Liver (tissue), 9 donors: ENCODE results near the gene ARHGAP27. TPM values are rescaled to one million over a fixed set of nuclear protein-coding genes. Genes with fewer than 3 reads are reported as not detected.

Experiments used
- DNase-seq: peaks from one replicate; pipeline ENCODE4 v3.0.0-alpha.2; 2017; ENCODE audit warnings: low spot score
- H3K27ac ChIP-seq, 2 donors: one replicate each; pipeline ENCODE4 v1.7.0; 2013; ENCODE audit warnings: inconsistent platforms in 2 of 2, low read length in 2 of 2, control low read depth in 1 of 2, low read depth in 1 of 2, mild to moderate bottlenecking in 1 of 2
- H3K27me3 ChIP-seq, 4 donors: one replicate each; pipeline versions ENCODE4 v1.6.1 to v1.7.0; 2013; ENCODE audit warnings: low read length in 3 of 4, inconsistent platforms in 1 of 4, mild to moderate bottlenecking in 1 of 4, moderate library complexity in 1 of 4; ENCODE audit not compliant: control insufficient read depth in 4 of 4, insufficient read depth in 4 of 4
- H3K36me3 ChIP-seq, 4 donors: one replicate each; pipeline versions ENCODE4 v1.6.1 to v1.7.0; 2013; ENCODE audit warnings: low read length in 3 of 4, mild to moderate bottlenecking in 3 of 4, low read depth in 1 of 4, moderate library complexity in 1 of 4; ENCODE audit not compliant: control insufficient read depth in 4 of 4, insufficient read depth in 3 of 4
- H3K4me1 ChIP-seq, 4 donors: one replicate each; pipeline versions ENCODE4 v1.6.1 to v1.7.0; 2013; ENCODE audit warnings: low read length in 3 of 4, mild to moderate bottlenecking in 3 of 4, moderate library complexity in 1 of 4; ENCODE audit not compliant: control insufficient read depth in 4 of 4, insufficient read depth in 4 of 4
- H3K4me3 ChIP-seq, 3 donors: one replicate each; pipeline versions ENCODE4 v1.6.1 to v1.7.0; 2013; ENCODE audit warnings: low read length in 3 of 3, control low read depth in 1 of 3, low read depth in 1 of 3, mild to moderate bottlenecking in 1 of 3
- H3K9ac ChIP-seq, 2 donors: one replicate each; pipeline ENCODE4 v1.7.0; 2013; ENCODE audit warnings: low read length in 2 of 2, mild to moderate bottlenecking in 2 of 2, moderate library complexity in 2 of 2, control low read depth in 1 of 2, low read depth in 1 of 2
- H3K9me3 ChIP-seq, 4 donors: one replicate each; pipeline versions ENCODE4 v1.6.1 to v1.7.0; 2013; ENCODE audit warnings: low read length in 3 of 4; ENCODE audit not compliant: control insufficient read depth in 4 of 4
- EGR1 ChIP-seq, 2 donors: IDR thresholded peaks; 2 replicates each; pipeline ENCODE4 v1.6.1; 2016 to 2018; ENCODE audit warnings: antibody characterized with exemption in 2 of 2, low read depth in 2 of 2
- FOXA1 ChIP-seq: IDR thresholded peaks from 2 replicates; pipeline ENCODE4 v1.6.1; 2016; ENCODE audit warnings: antibody characterized with exemption
- GABPA ChIP-seq, 2 donors: IDR thresholded peaks in 1 of 2; conservative IDR thresholded peaks in 1 of 2; 2 replicates each; pipeline ENCODE4 v1.6.1; 2016; ENCODE audit warnings: antibody characterized with exemption in 2 of 2, mild to moderate bottlenecking in 1 of 2, moderate library complexity in 1 of 2
- JUND ChIP-seq, 2 donors: IDR thresholded peaks; 2 replicates each; pipeline ENCODE4 v1.6.1; 2016; ENCODE audit warnings: antibody characterized with exemption in 2 of 2
- NR2F2 ChIP-seq: IDR thresholded peaks from 2 replicates; pipeline ENCODE4 v1.6.1; 2016; ENCODE audit warnings: antibody characterized with exemption
- RAD21 ChIP-seq, 2 donors: IDR thresholded peaks; 2 replicates each; pipeline ENCODE4 v1.6.1; 2016; ENCODE audit warnings: antibody characterized with exemption in 2 of 2, mild to moderate bottlenecking in 2 of 2
- RXRA ChIP-seq, 2 donors: IDR thresholded peaks; 2 replicates each; pipeline ENCODE4 v1.6.1; 2017 to 2018; ENCODE audit warnings: antibody characterized with exemption in 2 of 2, mild to moderate bottlenecking in 1 of 2
- SP1 ChIP-seq: IDR thresholded peaks from 2 replicates; pipeline ENCODE4 v1.6.1; 2018; ENCODE audit warnings: antibody characterized with exemption, mild to moderate bottlenecking
- TAF1 ChIP-seq: conservative IDR thresholded peaks from 2 replicates; pipeline ENCODE4 v1.6.1; 2016; ENCODE audit warnings: antibody characterized with exemption, mild to moderate bottlenecking
- YY1 ChIP-seq: IDR thresholded peaks from 2 replicates; pipeline ENCODE4 v1.6.1; 2016; ENCODE audit warnings: antibody characterized with exemption, mild to moderate bottlenecking
- WGBS: extraction: QIAGEN DNeasy Blood & Tissue Kit; methylation state at CpG from one replicate; pipeline ENCODE4 v1.1.7; 2013; 5-methylcytosine and 5-hydroxymethylcytosine counted together
- polyA plus RNA-seq, 2 donors: library from polyadenylated mRNA; stranded (reverse) in 1 of 2; unstranded in 1 of 2; fragments of 200-250 nt in 1 of 2; fragments of >200 nt in 1 of 2; fragmentation: Nextera tagmentation in 1 of 2; extraction: Ambion mirVana in 1 of 2; gene quantifications; one replicate each; pipeline versions ENCODE4 v1.2.1 to v1.2.3, GENCODE V29; 2013 to 2015
- total RNA-seq, 2 donors: library from RNA; depleted of rRNA; stranded (reverse); fragments of >200 nt; gene quantifications; one replicate each; pipeline ENCODE4 v1.2.3, GENCODE V29; 2014
- TF ChIP-seq, protein P1 (sequence below): IDR thresholded peaks from 2 replicates; pipeline ENCODE4 v1.6.1; 2016; ENCODE audit warnings: antibody characterized with exemption
- TF ChIP-seq, protein P2 (sequence below): fragments of 150-350 bp; IDR thresholded peaks from 2 replicates; pipeline ENCODE4 v1.5.1; 2017; ENCODE audit warnings: improper control_type of control experiment, low read depth, low read length; ENCODE audit not compliant: missing input control
- donor health status: healthy.
- donor health status: healthy.
- donor health status: healthy.
- donor health status: healthy.
- donor health status: healthy.

ARHGAP27 gene
- total and polyA plus RNA-seq, 4 donors, result 1.8 to 10.9 (median 7.8) TPM

DNA sequence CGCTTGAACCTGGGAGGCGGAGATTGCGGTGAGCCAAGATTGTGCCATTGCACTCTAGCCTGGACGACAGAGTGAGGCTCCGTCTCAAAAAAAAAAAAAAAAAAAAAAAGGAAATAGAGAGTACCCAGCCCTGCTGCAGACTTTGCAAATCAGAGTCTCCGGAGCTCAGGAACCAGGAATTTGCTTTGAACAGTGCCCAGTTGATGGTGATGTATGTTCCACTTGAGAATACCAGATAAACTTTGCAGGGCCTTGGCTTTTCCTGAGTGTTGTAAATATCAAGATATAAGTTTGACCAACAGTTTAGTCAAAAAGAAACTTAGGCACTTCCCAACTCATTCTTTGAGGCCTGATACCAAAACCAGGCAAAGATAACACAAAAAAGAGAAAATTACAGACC, 85.2 kb downstream of the ARHGAP27 start:
- no peaks in the 10 kb centered on the region for H3K27me3 ChIP-seq
- H3K36me3 ChIP-seq, result no peaks in the 10 kb centered on the region
- 85% methylated on average over 6 of the region's 6 CpGs for WGBS
- H3K9me3 ChIP-seq, result peaks cover 0 to 3% (median 0%) of the 10 kb centered on the region in 4 donors
- H3K9ac ChIP-seq, result no peak overlapping the region
- TF ChIP-seq RXRA (IDR thresholded peaks at IDR 0.05) (no peak), JUND (IDR thresholded peaks at IDR 0.05) (no peak)
- TF ChIP-seq, protein P1, sequence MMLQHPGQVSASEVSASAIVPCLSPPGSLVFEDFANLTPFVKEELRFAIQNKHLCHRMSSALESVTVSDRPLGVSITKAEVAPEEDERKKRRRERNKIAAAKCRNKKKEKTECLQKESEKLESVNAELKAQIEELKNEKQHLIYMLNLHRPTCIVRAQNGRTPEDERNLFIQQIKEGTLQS, result no peak
- TF ChIP-seq, protein P2, sequence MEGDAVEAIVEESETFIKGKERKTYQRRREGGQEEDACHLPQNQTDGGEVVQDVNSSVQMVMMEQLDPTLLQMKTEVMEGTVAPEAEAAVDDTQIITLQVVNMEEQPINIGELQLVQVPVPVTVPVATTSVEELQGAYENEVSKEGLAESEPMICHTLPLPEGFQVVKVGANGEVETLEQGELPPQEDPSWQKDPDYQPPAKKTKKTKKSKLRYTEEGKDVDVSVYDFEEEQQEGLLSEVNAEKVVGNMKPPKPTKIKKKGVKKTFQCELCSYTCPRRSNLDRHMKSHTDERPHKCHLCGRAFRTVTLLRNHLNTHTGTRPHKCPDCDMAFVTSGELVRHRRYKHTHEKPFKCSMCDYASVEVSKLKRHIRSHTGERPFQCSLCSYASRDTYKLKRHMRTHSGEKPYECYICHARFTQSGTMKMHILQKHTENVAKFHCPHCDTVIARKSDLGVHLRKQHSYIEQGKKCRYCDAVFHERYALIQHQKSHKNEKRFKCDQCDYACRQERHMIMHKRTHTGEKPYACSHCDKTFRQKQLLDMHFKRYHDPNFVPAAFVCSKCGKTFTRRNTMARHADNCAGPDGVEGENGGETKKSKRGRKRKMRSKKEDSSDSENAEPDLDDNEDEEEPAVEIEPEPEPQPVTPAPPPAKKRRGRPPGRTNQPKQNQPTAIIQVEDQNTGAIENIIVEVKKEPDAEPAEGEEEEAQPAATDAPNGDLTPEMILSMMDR, result no peak
- H3K4me1 ChIP-seq, result no peaks in the 10 kb centered on the region
- DNase-seq, result no peak
- H3K4me3 ChIP-seq, result no peak overlapping the region
- no peak overlapping the region for H3K27ac ChIP-seq

DNA sequence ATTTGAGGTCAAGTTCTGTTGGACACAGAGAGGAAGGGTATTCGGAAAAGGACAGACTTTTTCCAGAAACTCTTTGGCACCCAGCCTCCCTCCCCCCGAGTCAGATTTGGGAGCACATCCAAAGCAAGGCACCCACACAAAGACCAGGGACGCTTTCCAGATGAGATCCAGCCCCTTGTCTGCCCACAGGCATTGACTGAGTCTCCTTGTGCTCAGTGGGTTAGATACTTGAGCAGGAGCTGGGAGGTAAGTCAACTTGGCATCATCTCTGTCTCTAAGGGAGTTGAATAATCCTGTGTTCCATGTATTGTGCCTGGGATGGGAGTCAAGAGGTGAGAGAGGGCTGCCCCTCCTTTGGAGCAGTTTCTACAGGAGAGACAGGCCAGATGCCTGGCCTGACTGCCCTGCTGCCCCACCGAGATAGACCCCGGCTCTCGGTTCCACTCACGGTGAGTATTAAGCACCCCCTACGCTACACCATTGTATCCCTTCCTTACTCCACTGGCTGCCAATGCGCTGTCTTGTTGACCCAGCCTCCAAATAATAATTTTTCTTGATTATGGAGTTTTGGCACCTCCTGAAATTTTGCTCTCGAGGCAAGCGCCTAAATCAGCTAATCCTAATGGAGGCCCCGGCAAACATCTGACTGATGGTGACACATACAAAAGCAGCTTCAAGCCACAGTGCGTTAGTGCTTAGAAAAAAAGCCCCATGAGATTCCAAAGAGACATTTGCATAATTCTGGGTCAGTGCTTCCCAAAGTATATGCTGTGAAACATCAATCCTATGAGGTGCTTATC, 86.3 kb downstream of the ARHGAP27 start:
- Histone ChIP-seq H3K4me1 (no peaks in the 10 kb centered on the region), H3K36me3 (no peaks in the 10 kb centered on the region), H3K4me3 (no peak overlapping the region), H3K27me3 (no peaks in the 10 kb centered on the region), H3K27ac (no peak overlapping the region), H3K9ac (no peak overlapping the region), H3K9me3 (no peaks in the 10 kb centered on the region)
- TF ChIP-seq NR2F2, result no peak
- 90% methylated on average over 13 of the region's 13 CpGs for WGBS
- no peak for DNase-seq

DNA sequence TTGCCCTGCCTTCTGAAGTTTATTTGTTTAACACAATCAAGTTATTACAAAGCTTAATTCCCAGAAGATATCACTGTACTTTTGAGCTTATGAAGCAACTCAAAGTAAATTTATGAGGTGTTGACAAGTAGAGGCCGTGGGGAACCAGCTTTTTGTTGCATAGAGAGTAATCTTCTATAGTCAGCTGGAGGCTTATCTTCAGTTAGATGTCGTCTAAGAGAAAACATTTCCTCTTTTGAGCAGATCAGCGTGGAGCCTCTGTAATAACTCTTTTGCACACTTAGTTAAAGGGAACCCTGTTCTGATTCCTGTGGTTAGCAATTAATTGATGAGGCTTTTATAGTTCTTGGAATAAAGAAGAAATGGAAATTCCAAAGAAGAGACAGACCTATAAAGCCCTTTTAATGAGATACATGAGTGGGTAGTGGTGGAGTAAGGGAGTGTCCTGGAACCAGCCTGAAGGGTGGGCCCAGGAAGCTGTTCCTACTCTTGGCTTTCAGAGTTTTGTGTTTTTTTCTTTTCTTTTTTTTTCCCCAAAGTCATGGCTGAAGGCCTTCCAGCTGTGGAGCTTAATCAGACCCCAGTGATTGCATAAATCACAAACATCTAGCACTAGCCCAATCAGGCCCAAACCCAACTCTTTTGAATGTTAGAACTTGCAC, 87.0 kb downstream of the ARHGAP27 start:
- DNase-seq, result no peak
- H3K36me3 ChIP-seq, result no peaks in the 10 kb centered on the region
- H3K9me3 ChIP-seq, result no peaks in the 10 kb centered on the region
- TF ChIP-seq, protein P1, result no peak
- TF ChIP-seq GABPA (IDR thresholded peaks at IDR 0.05 in 1 of 2, conservative IDR thresholded peaks at IDR 0.05 in 1 of 2), result no peak
- TF ChIP-seq TAF1, result no peak
- no peak for TF ChIP-seq EGR1 (IDR thresholded peaks at IDR 0.05; ENCODE audit: low read depth in 2 of 2)
- no peak for TF ChIP-seq SP1
- no peak for TF ChIP-seq RAD21 (IDR thresholded peaks at IDR 0.05)
- no peak for TF ChIP-seq YY1
- TF ChIP-seq, protein P2, result no peak
- TF ChIP-seq RXRA (IDR thresholded peaks at IDR 0.05), result no peak
- TF ChIP-seq FOXA1, result no peak
- no peaks in the 10 kb centered on the region for H3K27me3 ChIP-seq
- H3K4me3 ChIP-seq, result no peak overlapping the region
- 66% methylated on average over 3 of the region's 3 CpGs for WGBS
- H3K27ac ChIP-seq, result no peak overlapping the region
- H3K9ac ChIP-seq, result no peak overlapping the region
- H3K4me1 ChIP-seq, result no peaks in the 10 kb centered on the region
